GM12892 (cell line): Measurements from ENCODE around the gene RMDN2.

ENCODE experiments used
- POLR2A ChIP-seq: IDR thresholded peaks from 2 replicates; pipeline ENCODE4 v1.6.1; 2011; ENCODE audit warnings: low read depth, low read length, control low read depth
- POLR2AphosphoS5 ChIP-seq: IDR thresholded peaks from 2 replicates; pipeline ENCODE4 v1.6.1; 2011; ENCODE audit warnings: low read depth, low read length, control low read depth

DNA sequence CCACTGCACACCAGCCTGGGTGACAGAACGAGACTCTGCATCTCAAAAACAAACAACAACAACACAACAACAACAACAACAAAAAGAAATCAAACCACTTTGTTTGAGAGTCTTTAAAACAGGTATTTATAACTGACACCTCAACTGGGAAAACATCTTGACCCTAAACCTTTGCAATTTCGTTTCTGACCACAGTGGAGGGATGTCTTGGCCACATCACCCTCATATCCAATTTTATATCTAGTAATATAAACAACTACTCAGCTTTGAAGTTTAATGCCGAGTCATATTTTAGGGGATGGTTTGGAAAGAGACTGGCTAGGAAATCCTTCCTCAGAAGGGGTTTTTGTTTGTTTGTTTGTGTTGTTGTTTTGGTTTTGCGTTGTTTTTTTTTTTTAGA lies 37.8 kb upstream of the RMDN2 start:
- TF ChIP-seq POLR2A: no peak
- no peak for TF ChIP-seq POLR2AphosphoS5
